GM12801 (cell line): ENCODE data around the gene TNIK.

Experiments used
- CTCF ChIP-seq: IDR thresholded peaks from one replicate; pipeline ENCODE4 v1.5.1; 2011; ENCODE audit warnings: control low read depth; ENCODE audit not compliant: insufficient read length; ENCODE audit errors: extremely low read depth

The TNIK gene

GRCh38 chr3:171261487-171261886 lies 198.7 kb downstream of the TNIK start:
- TF ChIP-seq CTCF: no peak

DNA sequence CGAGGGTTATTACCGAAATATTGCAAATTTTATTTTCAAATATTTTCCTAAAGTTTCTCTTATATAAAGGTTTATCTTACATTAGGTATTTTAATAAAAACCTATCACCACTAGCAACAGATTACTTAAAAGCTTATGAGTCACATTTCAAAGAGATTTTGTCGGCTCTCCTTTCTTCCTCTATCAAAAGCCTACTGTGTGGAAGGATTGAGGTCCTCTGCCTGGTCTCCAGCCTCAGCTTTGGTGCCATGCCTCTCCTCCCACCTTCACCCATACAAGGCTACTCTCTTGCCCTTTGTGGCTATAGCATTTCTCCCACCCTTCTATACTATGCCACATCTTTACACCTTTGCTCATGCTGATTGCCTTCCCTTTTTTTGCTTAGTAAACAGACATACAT lies 199.3 kb downstream of the TNIK start:
- TF ChIP-seq CTCF: no peak

DNA sequence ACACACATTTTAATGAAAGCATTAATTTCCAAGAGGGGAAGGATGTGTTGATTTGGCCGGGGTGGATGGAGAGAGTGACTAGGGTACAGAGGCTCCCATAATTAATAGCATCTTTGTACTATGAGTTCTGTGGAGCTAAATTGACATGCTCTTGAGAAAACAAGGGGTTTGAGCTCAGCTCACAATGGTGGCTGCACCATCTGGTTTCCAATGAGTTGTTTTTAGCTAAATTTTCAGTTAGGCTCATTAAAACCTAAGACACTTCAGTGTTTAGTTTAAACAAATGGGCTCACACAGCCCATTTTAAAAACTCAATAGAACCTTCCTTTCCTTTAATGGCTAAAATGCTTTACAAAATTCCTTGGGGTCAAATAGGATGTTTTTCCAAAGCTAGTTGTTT lies 199.7 kb downstream of the TNIK start:
- TF ChIP-seq CTCF: no peak

DNA sequence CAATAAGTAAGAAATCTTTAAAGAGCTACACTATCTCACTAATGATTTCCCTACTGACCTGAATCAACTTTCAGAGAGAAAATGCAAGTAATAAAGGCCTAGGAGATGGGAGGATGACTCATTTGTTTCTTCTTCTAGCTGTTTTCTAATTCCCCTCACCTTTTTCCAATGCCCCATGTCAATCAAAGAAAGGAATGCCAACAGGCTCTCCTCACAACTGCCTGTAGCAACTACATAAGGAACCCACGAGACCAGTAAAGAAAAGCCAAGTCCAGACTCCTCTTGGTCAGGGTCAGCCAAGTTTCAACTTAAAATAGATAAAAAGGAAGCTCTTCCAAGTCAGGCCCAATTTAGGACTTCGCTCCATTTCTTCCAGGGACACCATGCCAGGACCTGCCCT lies 201.9 kb downstream of the TNIK start:
- TF ChIP-seq CTCF: no peak

- no peak for TF ChIP-seq CTCF
These were observed 202.7 kb downstream of the TNIK start for GRCh38 chr3:171257251-171258203.

GRCh38 chr3:171256445-171257250 lies 203.6 kb downstream of the TNIK start:
- no peak for TF ChIP-seq CTCF

- no peak for TF ChIP-seq CTCF
These were observed 204.9 kb downstream of the TNIK start for GRCh38 chr3:171255236-171255806.
